Omental fat pad (tissue), 4 donors: Measurements from ENCODE around the gene RAD50. TPM values are rescaled to one million over a fixed set of nuclear protein-coding genes. Genes with fewer than 3 reads are reported as not detected.

Experiments used
- ATAC-seq: fragments of 150-250 bp; one replicate; pipeline ENCODE4 v1.9.1; 2016; ENCODE audit warnings: mild to moderate bottlenecking, moderate library complexity; ENCODE audit not compliant: low FRiP score
- DNase-seq: peaks from one replicate; pipeline ENCODE4 v3.0.0-alpha.2; 2019; ENCODE audit warnings: low spot score
- total RNA-seq, 4 donors: library from RNA; depleted of rRNA; stranded (reverse); fragments of >200 nt; gene quantifications; one replicate each; pipeline ENCODE4 v1.1.0, GENCODE V29; 2016
- TF ChIP-seq, protein P1 (sequence below), 3 donors: fragments of 450-650 bp; IDR thresholded peaks; one replicate each; pipeline ENCODE4 v1.5.1; 2016 to 2017; ENCODE audit warnings: antibody characterized with exemption in 3 of 3, mild to moderate bottlenecking in 3 of 3, moderate library complexity in 2 of 3

RAD50 gene
- total RNA-seq, 4 donors from 2014 or later, result 23.4 to 37.4 (median 29.8) TPM

DNA sequence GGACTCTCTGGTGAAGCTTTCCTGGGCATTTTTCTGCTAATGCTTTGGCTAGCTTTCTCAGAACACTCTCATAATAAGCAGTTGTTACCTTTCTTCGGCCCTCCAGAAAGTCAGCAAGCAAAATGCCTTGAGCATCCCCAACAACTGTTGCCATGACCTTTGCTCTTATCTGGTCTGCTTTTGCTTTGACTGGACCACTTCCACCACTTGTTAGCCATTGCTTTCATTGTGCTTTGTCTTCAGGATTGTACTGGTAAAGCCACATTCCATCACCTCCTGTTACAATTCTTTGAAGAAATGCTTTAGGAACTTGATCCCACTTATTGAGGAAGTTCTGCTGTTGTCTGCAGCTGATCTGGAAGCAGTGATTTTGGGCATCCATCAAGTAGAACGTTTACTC lies 35.7 kb downstream of the RAD50 start:
- DNase-seq (no peak), ATAC-seq (no peak)
- TF ChIP-seq, protein P1, sequence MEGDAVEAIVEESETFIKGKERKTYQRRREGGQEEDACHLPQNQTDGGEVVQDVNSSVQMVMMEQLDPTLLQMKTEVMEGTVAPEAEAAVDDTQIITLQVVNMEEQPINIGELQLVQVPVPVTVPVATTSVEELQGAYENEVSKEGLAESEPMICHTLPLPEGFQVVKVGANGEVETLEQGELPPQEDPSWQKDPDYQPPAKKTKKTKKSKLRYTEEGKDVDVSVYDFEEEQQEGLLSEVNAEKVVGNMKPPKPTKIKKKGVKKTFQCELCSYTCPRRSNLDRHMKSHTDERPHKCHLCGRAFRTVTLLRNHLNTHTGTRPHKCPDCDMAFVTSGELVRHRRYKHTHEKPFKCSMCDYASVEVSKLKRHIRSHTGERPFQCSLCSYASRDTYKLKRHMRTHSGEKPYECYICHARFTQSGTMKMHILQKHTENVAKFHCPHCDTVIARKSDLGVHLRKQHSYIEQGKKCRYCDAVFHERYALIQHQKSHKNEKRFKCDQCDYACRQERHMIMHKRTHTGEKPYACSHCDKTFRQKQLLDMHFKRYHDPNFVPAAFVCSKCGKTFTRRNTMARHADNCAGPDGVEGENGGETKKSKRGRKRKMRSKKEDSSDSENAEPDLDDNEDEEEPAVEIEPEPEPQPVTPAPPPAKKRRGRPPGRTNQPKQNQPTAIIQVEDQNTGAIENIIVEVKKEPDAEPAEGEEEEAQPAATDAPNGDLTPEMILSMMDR (IDR thresholded peaks at IDR 0.05), result no peak

DNA sequence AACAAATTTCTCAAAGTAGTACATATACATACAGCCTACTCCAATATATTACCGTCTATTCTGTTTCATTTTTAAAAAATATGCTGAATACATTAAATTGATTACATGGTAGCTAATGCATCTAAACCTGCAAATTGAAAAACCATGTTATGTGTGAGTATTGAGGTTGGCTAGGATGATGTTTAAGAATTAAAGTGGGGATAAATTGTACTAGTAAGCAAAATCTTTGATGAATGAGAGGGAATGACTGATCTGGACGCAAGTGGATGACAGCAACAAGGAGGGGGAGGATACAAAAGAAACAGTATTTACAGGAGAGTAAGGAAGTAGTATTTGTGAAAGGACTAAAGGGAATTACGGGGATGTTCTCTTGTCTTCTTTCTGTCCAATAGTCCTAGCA lies 37.4 kb downstream of the RAD50 start:
- TF ChIP-seq, protein P1 (IDR thresholded peaks at IDR 0.05), result no peak
- DNase-seq, result no peak
- ATAC-seq, result no peak

DNA sequence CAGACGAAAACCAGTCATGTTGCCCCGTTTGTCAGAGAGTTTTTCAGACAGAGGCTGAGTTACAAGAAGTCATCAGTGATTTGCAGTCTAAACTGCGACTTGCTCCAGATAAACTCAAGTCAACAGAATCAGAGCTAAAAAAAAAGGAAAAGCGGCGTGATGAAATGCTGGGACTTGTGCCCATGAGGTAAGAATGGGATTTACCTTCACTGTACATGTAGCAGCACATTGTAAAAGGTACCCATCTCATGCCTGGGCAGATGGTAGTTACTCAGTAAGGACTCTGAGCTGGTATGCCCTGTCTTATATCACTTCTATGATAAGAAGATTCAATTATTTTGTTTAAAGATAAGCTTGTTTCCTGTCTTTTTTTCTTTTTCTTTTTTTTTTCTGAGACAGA lies 38.8 kb downstream of the RAD50 start:
- ATAC-seq (no peak), DNase-seq (no peak)
- TF ChIP-seq, protein P1 (IDR thresholded peaks at IDR 0.05), result no peak

DNA sequence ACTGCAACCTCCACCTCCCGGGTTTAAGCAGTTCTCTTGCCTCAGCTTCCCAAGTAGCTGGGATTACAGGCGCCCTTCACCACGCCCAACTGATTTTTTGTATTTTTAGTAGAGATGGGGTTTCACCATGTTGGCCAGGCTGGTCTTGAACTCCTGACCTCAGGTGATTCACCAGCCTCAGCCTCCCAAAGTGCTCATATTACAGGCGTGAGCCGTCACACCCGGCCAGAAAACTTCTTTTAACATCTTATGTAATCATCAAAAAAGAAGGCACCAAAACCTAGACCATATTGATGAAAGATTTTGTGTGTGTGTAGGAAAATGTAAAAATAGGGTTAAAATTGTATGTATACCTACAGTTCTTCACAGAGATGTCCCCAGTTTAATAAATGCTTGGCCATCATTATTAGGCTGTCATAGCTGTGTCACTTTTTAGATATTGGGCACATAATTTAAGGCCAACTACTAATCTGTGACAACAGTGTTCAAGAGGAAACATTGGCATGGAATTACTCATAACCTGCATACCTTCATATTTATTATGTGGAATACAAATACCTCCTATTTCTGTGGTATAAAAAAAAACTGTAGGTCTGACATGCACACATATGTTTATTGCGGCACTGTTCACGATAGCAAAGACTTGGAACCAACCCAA lies 44.4 kb downstream of the RAD50 start:
- TF ChIP-seq, protein P1 (IDR thresholded peaks at IDR 0.05), result no peak
- no peak for ATAC-seq
- no peak for DNase-seq

DNA sequence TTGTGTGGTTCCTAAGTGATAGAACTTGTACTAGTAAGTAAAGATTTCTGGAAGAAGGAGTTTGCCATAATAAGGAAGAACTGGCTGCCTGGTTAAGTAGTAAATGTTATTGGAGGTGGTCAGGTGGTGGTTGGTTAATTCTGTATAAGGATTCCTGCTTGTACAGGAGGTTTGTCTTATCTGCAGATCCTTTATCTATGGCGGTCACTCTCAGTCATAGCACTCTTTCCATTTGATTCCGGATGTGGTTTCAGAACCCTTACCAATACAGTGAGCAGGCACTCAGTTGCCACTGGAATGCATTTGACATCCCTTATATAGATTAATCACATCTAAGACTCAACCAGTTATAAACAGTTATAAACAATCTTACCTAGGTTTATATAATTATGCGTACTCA lies 50.3 kb downstream of the RAD50 start:
- TF ChIP-seq, protein P1 (IDR thresholded peaks at IDR 0.05), result no peak
- ATAC-seq (no peak), DNase-seq (no peak)

DNA sequence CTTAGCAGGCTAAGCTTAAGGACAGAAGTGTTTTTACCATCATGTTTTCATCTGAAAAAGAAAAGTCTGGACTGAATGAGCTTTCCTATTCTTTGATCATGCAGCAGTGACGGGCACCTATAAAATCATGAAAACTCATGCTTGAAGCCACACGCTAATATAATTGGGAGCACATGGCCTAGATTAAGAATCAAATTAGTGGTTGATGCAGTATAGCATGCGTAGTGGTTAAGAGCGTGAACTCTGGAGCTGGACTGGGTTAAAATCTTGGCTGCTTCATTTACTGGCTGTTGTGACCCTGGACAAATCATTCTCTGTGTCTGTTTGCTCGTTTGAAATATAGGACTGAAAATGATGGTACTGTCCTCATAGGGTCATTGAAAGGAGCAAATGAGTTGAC lies 51.3 kb downstream of the RAD50 start:
- TF ChIP-seq, protein P1 (IDR thresholded peaks at IDR 0.05), result no peak

DNA sequence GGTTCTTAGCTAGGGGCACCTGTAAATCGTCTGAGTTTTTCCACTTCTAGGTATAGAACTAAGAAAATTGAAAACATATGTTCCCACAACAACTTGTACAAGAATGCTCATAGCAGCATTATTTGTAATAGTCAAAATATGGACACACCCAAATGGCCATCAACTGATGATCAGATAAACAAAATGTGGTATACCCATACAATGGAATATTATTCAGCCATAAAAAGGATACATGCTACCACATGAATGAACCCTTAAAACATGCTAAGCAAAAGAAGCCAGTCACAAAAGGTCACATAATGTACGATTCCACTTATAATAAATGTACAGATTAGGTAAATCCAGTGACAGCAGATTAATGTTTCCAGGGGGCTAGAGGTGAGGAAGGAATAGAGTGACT lies 55.2 kb downstream of the RAD50 start:
- ATAC-seq, result no peak
- DNase-seq, result no peak
- TF ChIP-seq, protein P1 (IDR thresholded peaks at IDR 0.05), result no peak

More for the DNA sequence above, 51.3 kb downstream of the RAD50 start:
- ATAC-seq (no peak), DNase-seq (no peak)
